NCI-H1092 (cell line): ENCODE data around the gene ANKRD44.

Experiments used
- DNase-seq: peaks from one replicate; lab custom pipeline; 2025; lab: John Stamatoyannopoulos, UW

ANKRD44 gene

GRCh38 chr2:196987649-196988364 is 322.8 kb downstream of the ANKRD44 start:
- DNase-seq, result no peak

GRCh38 chr2:196987298-196987648 is 323.3 kb downstream of the ANKRD44 start:
- DNase-seq, result no peak

- DNase-seq, result no peak
Measured at GRCh38 chr2:196985511-196986183, 324.9 kb downstream of the ANKRD44 start.

- DNase-seq, result no peak
Measured at GRCh38 chr2:196984903-196985302, 325.7 kb downstream of the ANKRD44 start.

GRCh38 chr2:196983934-196984333 is 326.6 kb downstream of the ANKRD44 start:
- no peak for DNase-seq

- DNase-seq, result no peak
Measured at GRCh38 chr2:196980473-196980872, 330.1 kb downstream of the ANKRD44 start.

- DNase-seq, result peak; percentile 25
Measured at GRCh38 chr2:196980001-196980400, 330.6 kb downstream of the ANKRD44 start.

GRCh38 chr2:196977507-196977906 is 333.1 kb downstream of the ANKRD44 start:
- no peak for DNase-seq

- DNase-seq, result no peak
Measured at GRCh38 chr2:196974970-196975369, 335.6 kb downstream of the ANKRD44 start.

- no peak for DNase-seq
Measured at GRCh38 chr2:196971574-196972279, 338.9 kb downstream of the ANKRD44 start.

GRCh38 chr2:196970099-196970498 is 340.5 kb downstream of the ANKRD44 start:
- no peak for DNase-seq

- DNase-seq, result no peak
Measured at GRCh38 chr2:196968516-196968915, 342.1 kb downstream of the ANKRD44 start.

GRCh38 chr2:196967775-196968174 is 342.8 kb downstream of the ANKRD44 start:
- no peak for DNase-seq

- no peak for DNase-seq
Measured at GRCh38 chr2:196967116-196967515, 343.5 kb downstream of the ANKRD44 start.

GRCh38 chr2:196966061-196966460 is 344.5 kb downstream of the ANKRD44 start:
- no peak for DNase-seq

- DNase-seq, result no peak
Measured at GRCh38 chr2:196965651-196966050, 344.9 kb downstream of the ANKRD44 start.

GRCh38 chr2:196963961-196964360 is 346.6 kb downstream of the ANKRD44 start:
- DNase-seq, result no peak

GRCh38 chr2:196963043-196963442 is 347.5 kb downstream of the ANKRD44 start:
- no peak for DNase-seq

- DNase-seq, result no peak
Measured at GRCh38 chr2:196962325-196962724, 348.3 kb downstream of the ANKRD44 start.

- DNase-seq, result no peak
Measured at GRCh38 chr2:196961889-196962288, 348.7 kb downstream of the ANKRD44 start.

GRCh38 chr2:196959734-196960338 is 350.7 kb downstream of the ANKRD44 start:
- DNase-seq, result no peak

GRCh38 chr2:196959281-196959680 is 351.3 kb downstream of the ANKRD44 start:
- DNase-seq, result no peak
